Measurements from ENCODE around the gene SPRN.
"Not testable (repeated sequence)": the region's sequence is repeated elsewhere in the genome, so short reads cannot be mapped to it uniquely, and the experiment has no call there.

SPRN gene

GRCh38 chr10:133424601-133425000, at the start of gene SPRN:
SPRN (minus strand) TSS chr10:133424625; CDS start chr10:133423681, 944 bp downstream.
- not testable (repeated sequence) for DNase-seq

GRCh38 chr10:133474027-133474426, 49.6 kb upstream of the SPRN start:
- no peak for DNase-seq

GRCh38 chr10:133473270-133473669, 48.8 kb upstream of the SPRN start:
- no peak for DNase-seq

- no peak for DNase-seq
These were observed 47.1 kb upstream of the SPRN start for GRCh38 chr10:133471300-133472109.

GRCh38 chr10:133469205-133469604, 44.8 kb upstream of the SPRN start:
- not testable (repeated sequence) for DNase-seq

- DNase-seq: no peak
These were observed 43.0 kb upstream of the SPRN start for GRCh38 chr10:133467286-133467911.

GRCh38 chr10:133466683-133467275, 42.4 kb upstream of the SPRN start:
- DNase-seq: no peak

- no peak for DNase-seq
These were observed 41.6 kb upstream of the SPRN start for GRCh38 chr10:133465950-133466474.

- no peak for DNase-seq
These were observed 40.9 kb upstream of the SPRN start for GRCh38 chr10:133465191-133465949.

- no peak for DNase-seq
These were observed 40.2 kb upstream of the SPRN start for GRCh38 chr10:133464582-133465031.

- no peak for DNase-seq
These were observed 38.3 kb upstream of the SPRN start for GRCh38 chr10:133462512-133463305.

- DNase-seq: no peak
These were observed 37.4 kb upstream of the SPRN start for GRCh38 chr10:133461841-133462240.

GRCh38 chr10:133461027-133461426, 36.6 kb upstream of the SPRN start:
- no peak for DNase-seq

- DNase-seq: no peak
These were observed 35.9 kb upstream of the SPRN start for GRCh38 chr10:133460208-133460769.

- DNase-seq: no peak
These were observed 35.2 kb upstream of the SPRN start for GRCh38 chr10:133459454-133460207.

GRCh38 chr10:133458710-133459453, 34.5 kb upstream of the SPRN start:
- DNase-seq: no peak

- no peak for DNase-seq
These were observed 33.7 kb upstream of the SPRN start for GRCh38 chr10:133458021-133458709.

- DNase-seq: no peak
These were observed 32.8 kb upstream of the SPRN start for GRCh38 chr10:133457100-133457841.

All from NCI-H187 treated with DMSO at 0.1 percent for 48 hours (cell line).